HepG2 (cell line): ENCODE results near the gene NAA25. TPM values are rescaled to one million over a fixed set of nuclear protein-coding genes. Genes with fewer than 3 reads are reported as not detected.

ENCODE experiments used
- BRD4 ChIP-seq: sonication (generic); formaldehyde crosslinking; IDR thresholded peaks from 2 replicates; pipeline ENCODE4 v1.4.0; 2020; ENCODE audit warnings: missing genetic modification reagents
- CCAR2 ChIP-seq: fragments of 200-400 bp; formaldehyde crosslinking; optimal IDR thresholded peaks from 2 replicates; pipeline ENCODE3; 2018; ENCODE audit warnings: low read depth, mild to moderate bottlenecking, low read length, moderate library complexity
- CENPT ChIP-seq: sonication (generic); formaldehyde crosslinking; IDR thresholded peaks from 2 replicates; pipeline ENCODE4 v1.8.0; 2022; ENCODE audit warnings: low read depth, mild to moderate bottlenecking, moderate library complexity, missing genetic modification reagents
- CERS6 ChIP-seq: sonication (generic); formaldehyde crosslinking; IDR thresholded peaks from 2 replicates; pipeline ENCODE4 v1.5.0; 2020; ENCODE audit warnings: missing genetic modification reagents
- CREB3 ChIP-seq: sonication (generic); formaldehyde crosslinking; IDR thresholded peaks from 2 replicates; pipeline ENCODE4 v1.5.0; 2020; ENCODE audit warnings: missing genetic modification reagents
- CSRNP1 ChIP-seq: sonication (generic); formaldehyde crosslinking; IDR thresholded peaks from 2 replicates; pipeline ENCODE4 v1.8.1; 2023; ENCODE audit warnings: mild to moderate bottlenecking, missing genetic modification reagents
- DNMT1 ChIP-seq: sonication (generic); formaldehyde crosslinking; IDR thresholded peaks from 2 replicates; pipeline ENCODE4 v1.5.1; 2020; ENCODE audit warnings: mild to moderate bottlenecking, missing genetic modification reagents
- FOXJ3 ChIP-seq: sonication (generic); formaldehyde crosslinking; IDR thresholded peaks from 2 replicates; pipeline ENCODE4 v1.4.0; 2020; ENCODE audit warnings: missing genetic modification reagents, mild to moderate bottlenecking, borderline replicate concordance
- FOXK1 ChIP-seq: sonication (generic); formaldehyde crosslinking; IDR thresholded peaks from 2 replicates; pipeline ENCODE4 v1.4.0; 2020; ENCODE audit warnings: low read depth, missing genetic modification reagents, borderline replicate concordance
- HNF4A ChIP-seq: sonication (generic); formaldehyde crosslinking; IDR thresholded peaks from 2 replicates; pipeline ENCODE4 v1.4.0; 2020; ENCODE audit warnings: missing genetic modification reagents
- KDM2A ChIP-seq: sonication (generic); formaldehyde crosslinking; IDR thresholded peaks from 2 replicates; pipeline ENCODE4 v1.4.0; 2020; ENCODE audit warnings: low read depth, missing genetic modification reagents, borderline replicate concordance
- KLF15 ChIP-seq: sonication (generic); formaldehyde crosslinking; IDR thresholded peaks from 2 replicates; pipeline ENCODE4 v1.8.1; 2023; ENCODE audit warnings: borderline replicate concordance, mild to moderate bottlenecking, inconsistent platforms, missing genetic modification reagents, mixed read lengths
- MED1 ChIP-seq: sonication (generic); formaldehyde crosslinking; IDR thresholded peaks from 2 replicates; pipeline ENCODE4 v1.4.0; 2020; ENCODE audit warnings: missing genetic modification reagents
- MEF2D ChIP-seq: sonication (generic); formaldehyde crosslinking; IDR thresholded peaks from 2 replicates; pipeline ENCODE4 v1.5.1; 2020; ENCODE audit warnings: mild to moderate bottlenecking, missing genetic modification reagents
- MTERF4 ChIP-seq: sonication (generic); formaldehyde crosslinking; IDR thresholded peaks from 2 replicates; pipeline ENCODE4 v1.8.0; 2023; ENCODE audit warnings: mild to moderate bottlenecking, missing genetic modification reagents
- NRL ChIP-seq: sonication (generic); formaldehyde crosslinking; IDR thresholded peaks from 2 replicates; pipeline ENCODE4 v1.5.0; 2020; ENCODE audit warnings: missing genetic modification reagents, mild to moderate bottlenecking, moderate library complexity, borderline replicate concordance
- POLR2A ChIP-seq, 2 experiments: IDR thresholded peaks; 2 replicates each; pipeline ENCODE4 v1.6.1; 2011; ENCODE audit warnings: low read depth in 2 of 2, low read length in 2 of 2, mild to moderate bottlenecking in 1 of 2, moderate library complexity in 1 of 2; ENCODE audit not compliant: insufficient read depth in 1 of 2
- ZKSCAN1 ChIP-seq: fragments of 150-350 bp; IDR thresholded peaks from 2 replicates; pipeline ENCODE4 v1.6.1; 2014; ENCODE audit warnings: low read length
- ZMAT5 ChIP-seq: sonication (generic); formaldehyde crosslinking; IDR thresholded peaks from 2 replicates; pipeline ENCODE4 v1.5.0; 2020; ENCODE audit warnings: mild to moderate bottlenecking, low read depth, missing genetic modification reagents, borderline replicate concordance
- ZNF331 ChIP-seq: sonication (generic); formaldehyde crosslinking; IDR thresholded peaks from 2 replicates; pipeline ENCODE4 v1.4.0; 2020; ENCODE audit warnings: missing genetic modification reagents
- ZNF432 ChIP-seq: sonication (generic); formaldehyde crosslinking; IDR thresholded peaks from 2 replicates; pipeline ENCODE4 v1.5.0; 2020; ENCODE audit warnings: missing genetic modification reagents, mild to moderate bottlenecking, borderline replicate concordance
- ZNF44 ChIP-seq: sonication (generic); formaldehyde crosslinking; IDR thresholded peaks from 2 replicates; pipeline ENCODE4 v1.5.1; 2020; ENCODE audit warnings: mild to moderate bottlenecking, missing genetic modification reagents
- ZNF576 ChIP-seq: sonication (generic); formaldehyde crosslinking; IDR thresholded peaks from 2 replicates; pipeline ENCODE4 v1.4.0; 2020; ENCODE audit warnings: mild to moderate bottlenecking, missing genetic modification reagents
- ZSCAN12 ChIP-seq: sonication (generic); formaldehyde crosslinking; IDR thresholded peaks from 2 replicates; pipeline ENCODE4 v1.9.0; 2021; ENCODE audit warnings: mild to moderate bottlenecking, missing genetic modification reagents
- ZSCAN9 ChIP-seq: IDR thresholded peaks from 2 replicates; pipeline ENCODE4 v1.6.1; 2016; ENCODE audit warnings: borderline replicate concordance
- polyA plus RNA-seq, 8 experiments: library from polyadenylated mRNA; depleted of rRNA in 3 of 8; stranded (reverse) in 7 of 8; unstranded in 1 of 8; fragments of >200 nt; fragmentation: Illumina TruSeq in 4 of 8; extraction: Trizol in 4 of 8; gene quantifications; 2 replicates each; pipeline versions ENCODE4 v1.2.1 to v1.2.3, GENCODE V29; 2011 to 2016; ENCODE audit warnings: low read depth in 4 of 8, missing spikeins in 1 of 8, mixed read lengths in 1 of 8; ENCODE audit not compliant: insufficient read depth in 1 of 8
- total RNA-seq, 5 experiments: library from RNA; depleted of rRNA; stranded (reverse); fragments of >200 nt; fragmentation: Illumina TruSeq; extraction: Trizol; gene quantifications; 2 replicates each; pipeline ENCODE4 v1.2.3, GENCODE V29; 2016; ENCODE audit warnings: low read depth in 1 of 5

Gene NAA25
- total and polyA plus RNA-seq, 2 of the 13 experiments (the other 11 are each of a cell fraction or from before 2014, with no cell fraction given): 11.4 to 32.0 TPM

GRCh38 chr12:112013601-112014402 is 94.8 kb downstream of the NAA25 start (continued):
- 0 out of 2 replicates have a peak, but pooled peaks have one; percentile 3 for TF ChIP-seq HNF4A (CRISPR knock-in tag)
- no peak for TF ChIP-seq CERS6 (CRISPR knock-in tag)
- no peak; the same call in 1 of the 2 replicates for TF ChIP-seq NRL
- TF ChIP-seq MEF2D: no peak
- TF ChIP-seq CENPT: 0 out of 2 replicates have a peak, but pooled peaks have one; percentile 57
- TF ChIP-seq ZNF576 (CRISPR knock-in tag): no peak; the same call in 1 of the 2 replicates
- peak; percentile 34; the same call in 1 of the 2 replicates for TF ChIP-seq ZSCAN9 (CRISPR knock-in tag)
- TF ChIP-seq ZMAT5 (CRISPR knock-in tag): no peak
- TF ChIP-seq FOXJ3 (CRISPR knock-in tag): no peak
- peak; percentile 22; the same call in 1 of the 2 replicates for TF ChIP-seq KLF15 (CRISPR knock-in tag)
- 0 out of 2 replicates have a peak, but pooled peaks have one; percentile 23 for TF ChIP-seq MTERF4 (CRISPR knock-in tag)
- no peak for TF ChIP-seq DNMT1 (CRISPR knock-in tag)
- TF ChIP-seq ZNF331 (CRISPR knock-in tag): peak; percentile 70
- no peak for TF ChIP-seq CSRNP1 (CRISPR knock-in tag)
- no peak for TF ChIP-seq ZNF44 (CRISPR knock-in tag)
- TF ChIP-seq POLR2A (IDR thresholded peaks at IDR 0.05; ENCODE audit: insufficient read depth in 1 of 2, low read depth in 2 of 2, low read length in 2 of 2): peak; percentile 82 to 95
- no peak for TF ChIP-seq ZSCAN12
- TF ChIP-seq FOXK1 (CRISPR knock-in tag): no peak
- TF ChIP-seq CREB3 (CRISPR knock-in tag): no peak
- no peak; the same call in 1 of the 2 replicates for TF ChIP-seq BRD4 (CRISPR knock-in tag)
- TF ChIP-seq MED1 (CRISPR knock-in tag): peak; percentile 26
- TF ChIP-seq CCAR2: no peak
- TF ChIP-seq ZNF432 (CRISPR knock-in tag): no peak
- TF ChIP-seq ZKSCAN1: no peak
- TF ChIP-seq KDM2A: peak; percentile 70
